Measurements from ENCODE around the gene TSPAN5.

Gene TSPAN5

GRCh38 chr4:98641906-98642668, 16.3 kb downstream of the TSPAN5 start:
- DNase-seq: no peak

GRCh38 chr4:98641376-98641775, 17.0 kb downstream of the TSPAN5 start:
- no peak for DNase-seq

- DNase-seq: no peak
Observed at GRCh38 chr4:98639523-98639922, 18.9 kb downstream of the TSPAN5 start.

GRCh38 chr4:98639108-98639507, 19.3 kb downstream of the TSPAN5 start:
- DNase-seq: no peak

GRCh38 chr4:98638661-98639060, 19.8 kb downstream of the TSPAN5 start:
- peak; percentile 67 for DNase-seq

GRCh38 chr4:98634061-98634460, 24.4 kb downstream of the TSPAN5 start:
- DNase-seq: no peak

- no peak for DNase-seq
Observed at GRCh38 chr4:98633159-98633558, 25.3 kb downstream of the TSPAN5 start.

- DNase-seq: no peak
Observed at GRCh38 chr4:98632258-98632657, 26.2 kb downstream of the TSPAN5 start.

- no peak for DNase-seq
Observed at GRCh38 chr4:98631506-98631905, 26.9 kb downstream of the TSPAN5 start.

GRCh38 chr4:98630737-98631454, 27.5 kb downstream of the TSPAN5 start:
- DNase-seq: no peak

- DNase-seq: no peak
Observed at GRCh38 chr4:98627531-98628257, 30.7 kb downstream of the TSPAN5 start.

- no peak for DNase-seq
Observed at GRCh38 chr4:98626350-98626749, 32.1 kb downstream of the TSPAN5 start.

- no peak for DNase-seq
Observed at GRCh38 chr4:98625920-98626319, 32.5 kb downstream of the TSPAN5 start.

- DNase-seq: no peak
Observed at GRCh38 chr4:98625399-98625798, 33.0 kb downstream of the TSPAN5 start.

- no peak for DNase-seq
Observed at GRCh38 chr4:98624642-98625041, 33.8 kb downstream of the TSPAN5 start.

GRCh38 chr4:98624144-98624543, 34.3 kb downstream of the TSPAN5 start:
- no peak for DNase-seq

- no peak for DNase-seq
Observed at GRCh38 chr4:98623126-98623802, 35.1 kb downstream of the TSPAN5 start.

- peak; percentile 17 for DNase-seq
Observed at GRCh38 chr4:98620087-98620784, 38.2 kb downstream of the TSPAN5 start.

- DNase-seq: no peak
Observed at GRCh38 chr4:98619180-98619579, 39.2 kb downstream of the TSPAN5 start.

- no peak for DNase-seq
Observed at GRCh38 chr4:98618680-98619079, 39.7 kb downstream of the TSPAN5 start.

GRCh38 chr4:98617358-98618047, 40.9 kb downstream of the TSPAN5 start:
- DNase-seq: no peak

- no peak for DNase-seq
Observed at GRCh38 chr4:98615991-98616390, 42.4 kb downstream of the TSPAN5 start.

Data from NCI-H345 (cell line).